Stimulated activated CD8-positive, alpha-beta memory T cell treated with anti-CD3 and anti-CD28 coated beads, Interleukin-7, amount 100 ng/mL, for 24 hours (primary cell): ENCODE results near the gene IST1.

Experiments
- DNase-seq: peaks from one replicate; pipeline ENCODE4 v3.0.0-alpha.2; 2020; ENCODE audit warnings: low read depth

IST1 gene

GRCh38 chr16:71965223-71965622, 69.9 kb downstream of the IST1 start:
- DNase-seq: no peak

- DNase-seq: no peak
Observed at GRCh38 chr16:71966932-71967331, 71.6 kb downstream of the IST1 start.

DNA sequence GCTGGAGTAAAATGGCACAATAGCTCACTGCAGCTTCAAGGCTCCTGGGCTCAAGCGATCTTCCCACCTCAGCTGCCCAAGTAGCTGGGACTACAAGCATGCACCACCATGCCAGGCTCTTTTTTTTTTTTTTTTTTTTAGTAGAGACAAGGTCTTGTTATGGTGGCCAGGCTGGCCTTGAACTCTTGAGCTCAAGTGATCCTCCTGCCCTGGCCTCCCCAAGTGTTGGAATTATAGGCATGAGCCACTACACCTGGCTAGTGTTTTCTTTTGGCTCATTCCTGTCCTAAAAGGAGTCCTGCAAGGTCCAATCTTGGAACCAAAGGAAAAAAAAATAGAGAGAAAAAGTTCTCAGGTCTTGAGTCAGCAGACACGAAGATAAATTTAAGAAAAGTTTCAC, 74.0 kb downstream of the IST1 start:
- no peak for DNase-seq

- DNase-seq: no peak
Observed at GRCh38 chr16:71971571-71971970, 76.2 kb downstream of the IST1 start.

DNA sequence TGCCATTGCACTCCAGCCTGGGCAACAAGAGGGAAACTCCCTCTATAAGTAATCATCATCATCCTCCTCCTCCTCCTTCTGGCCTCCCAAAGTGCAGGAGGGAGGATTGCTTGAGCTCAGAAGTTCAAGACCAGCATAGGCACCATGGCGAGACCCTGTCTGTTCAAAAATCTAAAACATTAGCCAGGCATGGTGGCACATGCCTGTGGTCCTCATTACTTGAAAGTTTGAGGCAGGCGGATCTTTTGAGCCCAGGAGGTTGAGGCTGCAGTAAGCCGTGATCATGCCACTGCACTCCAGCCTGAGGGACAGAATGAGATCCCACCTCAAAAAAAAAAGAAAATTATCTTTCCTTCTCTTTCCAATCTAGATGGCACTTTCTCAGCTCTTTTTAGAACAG, 77.0 kb downstream of the IST1 start:
- no peak for DNase-seq

GRCh38 chr16:71973001-71973400, 77.7 kb downstream of the IST1 start:
- DNase-seq: no peak

DNA sequence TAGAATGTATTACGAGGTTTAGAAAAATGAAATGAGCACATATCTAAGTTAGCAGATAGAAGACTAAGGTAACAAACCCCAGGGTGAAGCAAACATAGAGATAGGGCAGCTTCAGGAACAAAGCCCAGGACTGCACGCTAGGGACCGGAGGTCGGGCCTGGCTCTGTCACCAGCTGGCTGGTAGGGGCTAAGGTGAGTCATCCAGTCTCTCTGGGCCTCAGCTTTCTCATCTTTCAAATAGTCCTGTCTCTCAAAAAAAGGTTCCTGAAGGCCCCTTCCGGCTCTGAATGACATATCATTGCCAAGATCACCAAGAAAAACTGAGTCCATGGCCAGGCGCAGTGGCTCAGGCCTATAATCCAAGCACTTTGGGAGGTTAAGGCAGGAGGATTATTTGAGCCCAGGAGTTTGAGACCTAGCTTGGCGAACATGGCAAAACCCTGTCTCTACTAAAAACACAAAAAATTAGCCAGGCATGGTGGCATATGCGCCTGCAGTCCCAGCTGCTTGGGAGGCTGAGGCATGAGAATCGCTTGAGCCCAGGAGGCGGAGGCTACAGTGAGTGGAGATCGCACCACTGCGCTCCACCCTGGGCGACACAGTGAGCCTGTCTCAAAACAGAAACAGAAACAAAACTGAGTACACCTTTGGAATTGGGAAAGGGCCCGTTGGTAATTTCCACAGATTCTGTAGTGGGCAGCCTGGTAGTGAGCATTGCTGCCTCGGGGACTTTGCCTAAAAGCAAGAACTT, 78.9 kb downstream of the IST1 start:
- DNase-seq: no peak
